Measurements from ENCODE around the gene CPS1.

CPS1 gene

DNA sequence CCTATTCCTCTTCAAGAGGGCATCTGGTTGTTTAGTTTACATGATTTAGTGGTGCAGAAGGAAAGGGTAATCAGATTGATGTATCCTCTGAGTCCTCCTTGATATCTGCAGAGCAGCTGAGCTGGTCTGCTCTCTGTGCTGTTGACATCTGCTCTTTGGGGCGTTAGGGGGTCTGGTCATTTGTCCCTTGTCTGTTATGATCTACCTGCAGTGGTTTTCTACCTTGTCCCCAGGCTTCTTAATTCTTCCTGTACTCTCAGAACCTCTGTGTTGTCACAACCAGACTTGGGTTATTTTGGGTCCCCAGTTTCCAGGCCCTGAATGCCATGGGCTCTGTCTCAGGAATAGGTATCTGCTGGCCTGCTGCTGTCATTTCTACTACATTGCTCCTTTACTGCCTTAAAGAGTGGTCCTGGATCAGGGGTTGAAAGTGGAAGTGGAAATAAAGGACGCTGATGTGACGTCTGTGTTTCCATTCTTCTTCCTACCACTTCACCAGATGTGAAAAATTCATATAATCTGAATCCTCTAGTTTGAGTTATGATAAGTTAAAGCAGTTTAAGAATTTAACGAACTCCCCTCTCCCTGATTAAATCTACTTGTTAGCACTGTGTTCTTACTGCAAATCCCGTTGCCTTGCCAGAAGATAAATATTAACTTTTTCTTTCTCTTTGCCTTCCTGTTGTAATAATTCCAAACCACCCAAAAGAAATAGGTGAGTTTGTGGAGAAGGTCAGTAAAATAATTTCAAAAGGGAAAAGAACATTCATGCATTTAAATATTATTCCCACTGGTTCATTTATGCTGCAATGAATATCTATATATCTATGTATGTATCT, 16.6 kb upstream of the CPS1 start (continued):
- TF ChIP-seq ZNF707 (tag by site-specific recombination; IDR thresholded peaks at IDR 0.05) (no peak), EGR2 (tag by site-specific recombination; IDR thresholded peaks at IDR 0.05; ENCODE audit: low read depth) (no peak)

DNA sequence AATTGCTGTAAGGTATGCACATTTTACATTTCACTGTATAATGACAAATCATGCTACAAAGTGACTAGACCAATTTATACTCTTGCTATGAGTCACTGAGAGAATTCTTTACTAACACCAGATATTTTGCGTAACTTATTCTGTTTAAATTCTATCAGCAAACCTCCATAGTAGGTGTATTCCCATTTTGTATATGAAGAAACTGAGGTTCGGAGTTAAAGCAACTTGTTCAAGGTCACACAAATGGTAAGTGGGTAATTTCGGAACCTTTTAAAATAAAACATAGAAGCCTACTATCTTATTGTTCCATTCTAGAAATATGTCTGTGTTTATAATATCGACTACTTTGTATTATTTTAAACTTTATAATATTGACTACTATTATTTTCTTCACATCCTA, 15.9 kb upstream of the CPS1 start:
- no peaks in the 10 kb centered on the region for H3K36me3 ChIP-seq (ENCODE audit: control insufficient read depth in 2 of 2, insufficient read depth in 1 of 2, low read length in 2 of 2)
- TF ChIP-seq, protein P1, sequence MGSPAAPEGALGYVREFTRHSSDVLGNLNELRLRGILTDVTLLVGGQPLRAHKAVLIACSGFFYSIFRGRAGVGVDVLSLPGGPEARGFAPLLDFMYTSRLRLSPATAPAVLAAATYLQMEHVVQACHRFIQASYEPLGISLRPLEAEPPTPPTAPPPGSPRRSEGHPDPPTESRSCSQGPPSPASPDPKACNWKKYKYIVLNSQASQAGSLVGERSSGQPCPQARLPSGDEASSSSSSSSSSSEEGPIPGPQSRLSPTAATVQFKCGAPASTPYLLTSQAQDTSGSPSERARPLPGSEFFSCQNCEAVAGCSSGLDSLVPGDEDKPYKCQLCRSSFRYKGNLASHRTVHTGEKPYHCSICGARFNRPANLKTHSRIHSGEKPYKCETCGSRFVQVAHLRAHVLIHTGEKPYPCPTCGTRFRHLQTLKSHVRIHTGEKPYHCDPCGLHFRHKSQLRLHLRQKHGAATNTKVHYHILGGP (tag by site-specific recombination; IDR thresholded peaks at IDR 0.05), result no peak
- TF ChIP-seq ZNF274 (IDR thresholded peaks at IDR 0.05; ENCODE audit: low read length) (no peak), ZNF274 (tag by site-specific recombination; IDR thresholded peaks at IDR 0.05; ENCODE audit: borderline replicate concordance) (no peak), ZNF791 (tag by site-specific recombination; IDR thresholded peaks at IDR 0.05) (no peak), KLF8 (tag by site-specific recombination; IDR thresholded peaks at IDR 0.05) (no peak), ZNF548 (tag by site-specific recombination; IDR thresholded peaks at IDR 0.05) (no peak), ZNF350 (tag by site-specific recombination; IDR thresholded peaks at IDR 0.05) (no peak), PRDM1 (tag by site-specific recombination; IDR thresholded peaks at IDR 0.05) (no peak)
- TF ChIP-seq, protein P2, sequence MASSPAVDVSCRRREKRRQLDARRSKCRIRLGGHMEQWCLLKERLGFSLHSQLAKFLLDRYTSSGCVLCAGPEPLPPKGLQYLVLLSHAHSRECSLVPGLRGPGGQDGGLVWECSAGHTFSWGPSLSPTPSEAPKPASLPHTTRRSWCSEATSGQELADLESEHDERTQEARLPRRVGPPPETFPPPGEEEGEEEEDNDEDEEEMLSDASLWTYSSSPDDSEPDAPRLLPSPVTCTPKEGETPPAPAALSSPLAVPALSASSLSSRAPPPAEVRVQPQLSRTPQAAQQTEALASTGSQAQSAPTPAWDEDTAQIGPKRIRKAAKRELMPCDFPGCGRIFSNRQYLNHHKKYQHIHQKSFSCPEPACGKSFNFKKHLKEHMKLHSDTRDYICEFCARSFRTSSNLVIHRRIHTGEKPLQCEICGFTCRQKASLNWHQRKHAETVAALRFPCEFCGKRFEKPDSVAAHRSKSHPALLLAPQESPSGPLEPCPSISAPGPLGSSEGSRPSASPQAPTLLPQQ (tag by site-specific recombination; IDR thresholded peaks at IDR 0.05), result no peak
- TF ChIP-seq, protein P3, sequence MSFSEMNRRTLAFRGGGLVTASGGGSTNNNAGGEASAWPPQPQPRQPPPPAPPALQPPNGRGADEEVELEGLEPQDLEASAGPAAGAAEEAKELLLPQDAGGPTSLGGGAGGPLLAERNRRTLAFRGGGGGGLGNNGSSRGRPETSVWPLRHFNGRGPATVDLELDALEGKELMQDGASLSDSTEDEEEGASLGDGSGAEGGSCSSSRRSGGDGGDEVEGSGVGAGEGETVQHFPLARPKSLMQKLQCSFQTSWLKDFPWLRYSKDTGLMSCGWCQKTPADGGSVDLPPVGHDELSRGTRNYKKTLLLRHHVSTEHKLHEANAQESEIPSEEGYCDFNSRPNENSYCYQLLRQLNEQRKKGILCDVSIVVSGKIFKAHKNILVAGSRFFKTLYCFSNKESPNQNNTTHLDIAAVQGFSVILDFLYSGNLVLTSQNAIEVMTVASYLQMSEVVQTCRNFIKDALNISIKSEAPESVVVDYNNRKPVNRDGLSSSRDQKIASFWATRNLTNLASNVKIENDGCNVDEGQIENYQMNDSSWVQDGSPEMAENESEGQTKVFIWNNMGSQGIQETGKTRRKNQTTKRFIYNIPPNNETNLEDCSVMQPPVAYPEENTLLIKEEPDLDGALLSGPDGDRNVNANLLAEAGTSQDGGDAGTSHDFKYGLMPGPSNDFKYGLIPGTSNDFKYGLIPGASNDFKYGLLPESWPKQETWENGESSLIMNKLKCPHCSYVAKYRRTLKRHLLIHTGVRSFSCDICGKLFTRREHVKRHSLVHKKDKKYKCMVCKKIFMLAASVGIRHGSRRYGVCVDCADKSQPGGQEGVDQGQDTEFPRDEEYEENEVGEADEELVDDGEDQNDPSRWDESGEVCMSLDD (tag by site-specific recombination; IDR thresholded peaks at IDR 0.05), result no peak
- no peaks in the 10 kb centered on the region for H3K4me1 ChIP-seq (ENCODE audit: control insufficient read depth, insufficient read depth, low read length)
- POLR2A ChIA-PET, result no interaction called here
- CTCF ChIA-PET, result interaction anchor here (1.3 to 1.5 kb wide), 2 partner anchors 10 to 37 kb away, joined by 3 to 4 read pairs; no protein-coding TSS in a partner anchor
- H3K27ac ChIP-seq (ENCODE audit: extremely low read depth, low read depth, low read length), result no peak overlapping the region
- no peaks in the 10 kb centered on the region for H3K9me3 ChIP-seq (ENCODE audit: control insufficient read depth, insufficient read depth, low read depth, low read length)
- no peak overlapping the region for H3K4me3 ChIP-seq (ENCODE audit: low read depth, low read length)

DNA sequence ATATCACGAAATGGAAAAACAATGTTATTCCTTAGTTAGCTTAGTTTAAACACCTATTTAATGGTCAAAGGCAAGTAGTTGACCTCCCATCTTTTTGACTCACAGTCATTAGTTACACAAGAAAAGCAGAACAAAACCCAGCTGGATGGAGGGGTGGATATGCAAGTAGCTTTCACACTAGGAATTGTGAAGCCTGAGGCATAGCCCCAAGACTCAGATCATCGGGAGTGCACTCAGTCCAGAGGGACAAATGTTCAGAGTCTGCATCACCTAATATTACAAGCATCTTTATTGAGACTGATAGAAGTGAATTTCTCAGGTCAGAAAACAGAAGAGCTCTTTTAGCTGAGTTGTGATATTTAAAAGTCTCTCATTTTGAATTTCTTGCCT, 15.5 kb upstream of the CPS1 start:
- Histone ChIP-seq H3K27ac (ENCODE audit: extremely low read depth, low read depth, low read length) (no peak overlapping the region), H3K36me3 (ENCODE audit: control insufficient read depth in 2 of 2, insufficient read depth in 1 of 2, low read length in 2 of 2) (no peaks in the 10 kb centered on the region), H3K4me3 (ENCODE audit: low read depth, low read length) (no peak overlapping the region), H3K9me3 (ENCODE audit: control insufficient read depth, insufficient read depth, low read depth, low read length) (no peaks in the 10 kb centered on the region), H3K4me1 (ENCODE audit: control insufficient read depth, insufficient read depth, low read length) (no peaks in the 10 kb centered on the region)
- ChIA-PET CTCF (interaction anchor here (1.3 to 1.5 kb wide), 2 partner anchors 9 to 38 kb away, joined by 3 to 4 read pairs; no protein-coding TSS in a partner anchor), POLR2A (no interaction called here)
- TF ChIP-seq ZNF76 (tag by site-specific recombination; IDR thresholded peaks at IDR 0.05; ENCODE audit: borderline replicate concordance, low read depth), result no peak
- TF ChIP-seq ZNF37A (tag by site-specific recombination; IDR thresholded peaks at IDR 0.05), result no peak
- no peak for TF ChIP-seq ZNF600 (tag by site-specific recombination; IDR thresholded peaks at IDR 0.05)
- TF ChIP-seq ZNF174 (tag by site-specific recombination; IDR thresholded peaks at IDR 0.05), result no peak
- TF ChIP-seq, protein P4, sequence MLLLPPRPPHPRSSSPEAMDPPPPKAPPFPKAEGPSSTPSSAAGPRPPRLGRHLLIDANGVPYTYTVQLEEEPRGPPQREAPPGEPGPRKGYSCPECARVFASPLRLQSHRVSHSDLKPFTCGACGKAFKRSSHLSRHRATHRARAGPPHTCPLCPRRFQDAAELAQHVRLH (tag by site-specific recombination; IDR thresholded peaks at IDR 0.05), result no peak
- no peak for TF ChIP-seq ZNF785 (tag by site-specific recombination; IDR thresholded peaks at IDR 0.05)
- no peak for TF ChIP-seq REPIN1 (tag by site-specific recombination; IDR thresholded peaks at IDR 0.05; ENCODE audit: low read depth)
- no peak for TF ChIP-seq ZNF175 (tag by site-specific recombination; IDR thresholded peaks at IDR 0.05)
- no peak for TF ChIP-seq ZNF133 (tag by site-specific recombination; IDR thresholded peaks at IDR 0.05)
- TF ChIP-seq ZBTB8A (tag by site-specific recombination; IDR thresholded peaks at IDR 0.05), result no peak
- no peak for TF ChIP-seq ZNF677 (tag by site-specific recombination; IDR thresholded peaks at IDR 0.05)
- no peak for TF ChIP-seq KLF1 (tag by site-specific recombination; IDR thresholded peaks at IDR 0.05)
- no peak for TF ChIP-seq ZNF16 (tag by site-specific recombination; IDR thresholded peaks at IDR 0.05; ENCODE audit: low read depth)
- TF ChIP-seq ZSCAN23 (tag by site-specific recombination; IDR thresholded peaks at IDR 0.05), result no peak
